GM12892 (cell line): ENCODE results near the gene COG3.

ENCODE experiments used
- POLR2A ChIP-seq: IDR thresholded peaks from 2 replicates; pipeline ENCODE4 v1.6.1; 2011; ENCODE audit warnings: low read depth, low read length, control low read depth
- POLR2AphosphoS5 ChIP-seq: IDR thresholded peaks from 2 replicates; pipeline ENCODE4 v1.6.1; 2011; ENCODE audit warnings: low read depth, low read length, control low read depth

DNA sequence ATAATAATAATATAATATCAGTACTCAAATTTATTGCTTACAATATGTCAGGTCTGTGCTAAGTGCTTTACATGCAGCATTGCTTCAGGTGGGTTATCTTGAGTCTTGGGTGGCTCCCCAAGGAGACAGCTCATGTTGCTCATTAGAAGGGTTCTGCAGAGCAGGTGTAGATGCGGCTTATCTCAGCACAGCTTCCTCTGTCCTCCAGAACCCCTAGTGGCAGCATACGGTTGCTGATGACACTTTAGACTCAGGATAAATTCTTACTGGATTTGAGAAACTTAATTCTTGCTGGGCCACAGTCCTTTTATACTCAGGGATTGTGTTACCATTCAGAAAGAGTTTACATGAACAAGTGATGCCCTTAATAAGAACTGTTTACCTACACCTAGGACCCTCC is 8.9 kb downstream of the COG3 start:
- TF ChIP-seq POLR2AphosphoS5 (no peak), POLR2A (no peak)
